Right atrium auricular region (tissue), 2 donors: ENCODE results near the gene G6PC1. TPM values are rescaled to one million over a fixed set of nuclear protein-coding genes. Genes with fewer than 3 reads are reported as not detected.

ENCODE experiments used
- DNase-seq: peaks from one replicate; pipeline ENCODE4 v3.0.0-alpha.2; 2019; ENCODE audit warnings: low spot score
- H3K27ac ChIP-seq, 2 donors: fragments of 200-600 bp; sonication (generic); 1 replicate in 1 of 2; 2 replicates in 1 of 2; pipeline ENCODE4 v1.5.1; 2016 to 2019
- H3K27me3 ChIP-seq, 2 donors: fragments of 200-600 bp; sonication (generic); one replicate each; pipeline versions ENCODE4 v1.5.1 to v1.6.0; 2017 to 2019
- H3K36me3 ChIP-seq: fragments of 200-600 bp; sonication (generic); one replicate; pipeline ENCODE4 v1.5.1; 2016
- H3K4me1 ChIP-seq, 2 donors: fragments of 200-600 bp; sonication (generic); one replicate each; pipeline versions ENCODE4 v1.5.1 to v1.6.0; 2017 to 2019
- H3K4me3 ChIP-seq, 2 donors: fragments of 200-600 bp; sonication (generic); 1 replicate in 1 of 2; 2 replicates in 1 of 2; pipeline ENCODE4 v1.5.1; 2017 to 2019; ENCODE audit warnings: mild to moderate bottlenecking in 1 of 2, moderate library complexity in 1 of 2
- H3K9me3 ChIP-seq, 2 donors: fragments of 200-600 bp; sonication (generic); one replicate each; pipeline ENCODE4 v1.5.1; 2019
- CTCF ChIP-seq, 2 donors: fragments of 200-600 bp; sonication (generic); IDR thresholded peaks; one replicate each; pipeline ENCODE4 v1.5.1; 2019; ENCODE audit warnings: antibody characterized with exemption in 2 of 2
- total RNA-seq, 2 donors: library from RNA; depleted of rRNA; stranded (reverse); fragments of >200 nt; gene quantifications; one replicate each; pipeline ENCODE4 v1.1.0, GENCODE V29; 2016

The G6PC1 gene
- total RNA-seq, 2 donors from 2014 or later = not detected

- H3K4me1 ChIP-seq = peaks cover 0 to 46% of the 10 kb centered on the region in 2 donors
- H3K36me3 ChIP-seq = no peaks in the 10 kb centered on the region
- H3K9me3 ChIP-seq = no peaks in the 10 kb centered on the region
- no peak overlapping the region for H3K27ac ChIP-seq
- no peaks in the 10 kb centered on the region for H3K27me3 ChIP-seq
- DNase-seq = no peak
- H3K4me3 ChIP-seq = no peak overlapping the region
- no peak for TF ChIP-seq CTCF (IDR thresholded peaks at IDR 0.05)
Observed at GRCh38 chr17:42889809-42890208, 10.8 kb upstream of the G6PC1 start.

GRCh38 chr17:42891539-42892152 is 9.0 kb upstream of the G6PC1 start:
- no peak overlapping the region for H3K4me3 ChIP-seq
- no peak for TF ChIP-seq CTCF (IDR thresholded peaks at IDR 0.05)
- peak; percentile 63 for DNase-seq
- H3K27ac ChIP-seq = peak overlapping the region; percentile 88 to 92
- no peaks in the 10 kb centered on the region for H3K27me3 ChIP-seq
- no peaks in the 10 kb centered on the region for H3K9me3 ChIP-seq
- peaks cover 0 to 54% of the 10 kb centered on the region in 2 donors for H3K4me1 ChIP-seq
- H3K36me3 ChIP-seq = no peaks in the 10 kb centered on the region

- Histone ChIP-seq H3K27me3 (no peaks in the 10 kb centered on the region), H3K9me3 (no peaks in the 10 kb centered on the region), H3K4me1 (peaks cover 0 to 54% of the 10 kb centered on the region in 2 donors), H3K4me3 (no peak overlapping the region), H3K36me3 (no peaks in the 10 kb centered on the region), H3K27ac (peak overlapping the region; percentile 48 to 92)
- no peak for DNase-seq
- TF ChIP-seq CTCF (IDR thresholded peaks at IDR 0.05) = no peak
Observed at GRCh38 chr17:42893359-42893758, 7.2 kb upstream of the G6PC1 start.

GRCh38 chr17:42894283-42895184 is 6.1 kb upstream of the G6PC1 start:
- H3K4me1 ChIP-seq = peaks cover 0 to 54% of the 10 kb centered on the region in 2 donors
- no peak overlapping the region for H3K4me3 ChIP-seq

GRCh38 chr17:42895185-42895555 is 5.4 kb upstream of the G6PC1 start:
- Histone ChIP-seq H3K9me3 (no peaks in the 10 kb centered on the region), H3K27ac (no peak overlapping the region), H3K27me3 (no peaks in the 10 kb centered on the region), H3K36me3 (no peaks in the 10 kb centered on the region), H3K4me1 (peaks cover 0 to 52% of the 10 kb centered on the region in 2 donors), H3K4me3 (no peak overlapping the region)
- DNase-seq = peak; percentile 88
- TF ChIP-seq CTCF (IDR thresholded peaks at IDR 0.05) = no peak

More at GRCh38 chr17:42894283-42895184, 6.1 kb upstream of the G6PC1 start:
- no peaks in the 10 kb centered on the region for H3K27me3 ChIP-seq
- H3K36me3 ChIP-seq = no peaks in the 10 kb centered on the region
- no peak for DNase-seq
- no peaks in the 10 kb centered on the region for H3K9me3 ChIP-seq
- TF ChIP-seq CTCF (IDR thresholded peaks at IDR 0.05) = no peak
- H3K27ac ChIP-seq = peak overlapping the region in 1 of 2 donors; percentile 92
